Spleen (tissue), 11 donors: ENCODE measurements around the gene ARHGDIG. TPM values are rescaled to one million over a fixed set of nuclear protein-coding genes. Genes with fewer than 3 reads are reported as not detected.

Experiments used
- DNase-seq: peaks from one replicate; pipeline ENCODE4 v3.0.0-alpha.2; 2020
- H3K27ac ChIP-seq, 8 donors: fragments of 200-600 bp; sonication (generic) in 7 of 8; 1 replicate in 4 of 8; 2 replicates in 4 of 8; pipeline versions ENCODE4 v1.5.0 to v1.8.0; 2016 to 2021; ENCODE audit warnings: inconsistent platforms in 4 of 8, mild to moderate bottlenecking in 4 of 8, moderate library complexity in 1 of 8
- H3K27me3 ChIP-seq, 7 donors: fragments of 200-600 bp; sonication (generic) in 6 of 7; replicated peaks in 1 of 7; 1 replicate in 4 of 7; 2 replicates in 3 of 7; pipeline versions ENCODE4 v1.5.0 to v1.8.0; 2016 to 2021; ENCODE audit warnings: inconsistent platforms in 3 of 7, mild to moderate bottlenecking in 1 of 7
- H3K36me3 ChIP-seq, 6 donors: fragments of 200-600 bp; sonication (generic) in 5 of 6; 1 replicate in 4 of 6; 2 replicates in 2 of 6; pipeline versions ENCODE4 v1.5.0 to v1.8.0; 2016 to 2021; ENCODE audit warnings: inconsistent platforms in 2 of 6
- H3K4me1 ChIP-seq, 6 donors: fragments of 200-600 bp; sonication (generic) in 5 of 6; 1 replicate in 3 of 6; 2 replicates in 3 of 6; pipeline versions ENCODE4 v1.5.0 to v1.8.0; 2016 to 2021; ENCODE audit warnings: inconsistent platforms in 3 of 6
- H3K4me3 ChIP-seq, 8 donors: fragments of 200-600 bp; sonication (generic) in 7 of 8; 1 replicate in 4 of 8; 2 replicates in 4 of 8; pipeline versions ENCODE4 v1.5.0 to v1.8.0; 2016 to 2021; ENCODE audit warnings: inconsistent platforms in 4 of 8, mild to moderate bottlenecking in 4 of 8, moderate library complexity in 2 of 8
- H3K9me3 ChIP-seq, 8 donors: fragments of 200-600 bp; sonication (generic) in 7 of 8; 1 replicate in 4 of 8; 2 replicates in 4 of 8; pipeline versions ENCODE4 v1.5.0 to v1.8.0; 2016 to 2021; ENCODE audit warnings: inconsistent platforms in 4 of 8
- CTCF ChIP-seq, 11 experiments: fragments of 200-600 bp in 7 of 11; fragments of 450-650 bp in 4 of 11; sonication (generic) in 4 of 11; IDR thresholded peaks in 8 of 11; conservative IDR thresholded peaks in 3 of 11; 1 replicate in 7 of 11; 2 replicates in 4 of 11; pipeline versions ENCODE4 v1.4.0 to v1.8.0; 2016 to 2021; ENCODE audit warnings: antibody characterized with exemption in 11 of 11, inconsistent platforms in 4 of 11, mild to moderate bottlenecking in 1 of 11
- POLR2A ChIP-seq, 3 donors: fragments of 450-650 bp; IDR thresholded peaks; one replicate each; pipeline ENCODE4 v1.5.1; 2017; ENCODE audit warnings: antibody characterized with exemption in 3 of 3, mild to moderate bottlenecking in 1 of 3
- POLR2AphosphoS5 ChIP-seq, 3 donors: sonication (generic); formaldehyde crosslinking; IDR thresholded peaks; one replicate each; pipeline ENCODE4 v1.5.1; 2017; ENCODE audit warnings: antibody characterized with exemption in 3 of 3
- WGBS, 5 donors: extraction: QIAGEN DNeasy Blood & Tissue Kit in 3 of 5; methylation state at CpG; one replicate each; pipeline versions ENCODE4 v1.1.5 to v1.1.7; 2013 to 2018; 5-methylcytosine and 5-hydroxymethylcytosine counted together
- intact Hi-C: fragments of 100-400 bp; cut with DNase I; formaldehyde crosslinking; loops from one replicate; pipeline ENCODE4 v1.15.0; 2023; ENCODE audit warnings: low total_unique reads
- polyA plus RNA-seq, 3 donors: library from polyadenylated mRNA; stranded (reverse); fragments of 200-250 nt; gene quantifications; one replicate each; pipeline ENCODE4 v1.2.1, GENCODE V29; 2013
- total RNA-seq, 7 donors: library from RNA; depleted of rRNA in 3 of 7; stranded (reverse); fragments of >200 nt in 3 of 7; fragmentation: NEBNext Ultra II Directional in 4 of 7; extraction: Animal tissue kit (Norgen Biotek cat#: 25700) in 4 of 7; gene quantifications; one replicate each; pipeline versions ENCODE4 v1.1.0 to v1.2.1, GENCODE V29; 2016 to 2021
- donor health status: healthy with polysubstance abuse.
- donor health status: DM: no; HTN: no; CAD: no; lungs with moderate emphysema.
- donor health status: DM: no; HTN: no; CAD: no.
- donor health status: Bipolar disorder and iron deficiency.
- donor health status: healthy.
- donor health status: DM: no; HTN: no; CAD: no.
- donor health status: DM: yes; HTN: yes; CAD: no.

The ARHGDIG gene
- total and polyA plus RNA-seq, 10 donors = 0.23 to 0.99 (median 0.26) TPM; not detected in 7

GRCh38 chr16:239948-240277 is 40.5 kb upstream of the ARHGDIG start:
- intact Hi-C loops = loop anchor here (10.0 kb wide), 1 partner anchor 115 kb away; the partner anchor contains the start of gene AXIN1
- peaks cover 0 to 4% (median 0%) of the 10 kb centered on the region in 6 donors for H3K36me3 ChIP-seq
- no peaks in the 10 kb centered on the region for H3K27me3 ChIP-seq
- no peaks in the 10 kb centered on the region for H3K9me3 ChIP-seq
- peaks cover 0 to 63% (median 25%) of the 10 kb centered on the region in 6 donors for H3K4me1 ChIP-seq
- no peak for TF ChIP-seq CTCF (IDR thresholded peaks at IDR 0.05 in 8 of 11, conservative IDR thresholded peaks at IDR 0.05 in 3 of 11)
- no peak for TF ChIP-seq POLR2AphosphoS5 (IDR thresholded peaks at IDR 0.05)
- no peak for TF ChIP-seq POLR2A (IDR thresholded peaks at IDR 0.05)
- DNase-seq = no peak
- H3K4me3 ChIP-seq = no peak overlapping the region
- WGBS, 5 donors = 81 to 93% (median 88%) methylated on average over 3 of the region's 3 CpGs
- H3K27ac ChIP-seq = peak overlapping the region in 4 of 8 donors; percentile 22 to 46 (median 28)

- no peak overlapping the region for H3K4me3 ChIP-seq
- peak overlapping the region in 2 of 8 donors; percentile 28 to 46 for H3K27ac ChIP-seq
- TF ChIP-seq CTCF (IDR thresholded peaks at IDR 0.05 in 8 of 11, conservative IDR thresholded peaks at IDR 0.05 in 3 of 11) (no peak), POLR2A (IDR thresholded peaks at IDR 0.05) (no peak), POLR2AphosphoS5 (IDR thresholded peaks at IDR 0.05) (no peak)
- WGBS, 5 donors = 83 to 93% (median 86%) methylated on average over 8 of the region's 8 CpGs
- H3K36me3 ChIP-seq = peaks cover 0 to 4% (median 0%) of the 10 kb centered on the region in 6 donors
- intact Hi-C loops = no loop called here
- H3K4me1 ChIP-seq = peaks cover 0 to 57% (median 20%) of the 10 kb centered on the region in 6 donors
- no peak for DNase-seq
- no peaks in the 10 kb centered on the region for H3K27me3 ChIP-seq
- no peaks in the 10 kb centered on the region for H3K9me3 ChIP-seq
Observed at GRCh38 chr16:240559-240958, 39.8 kb upstream of the ARHGDIG start.

GRCh38 chr16:242281-242680 is 38.1 kb upstream of the ARHGDIG start:
- TF ChIP-seq CTCF (IDR thresholded peaks at IDR 0.05 in 8 of 11, conservative IDR thresholded peaks at IDR 0.05 in 3 of 11) (no peak), POLR2A (IDR thresholded peaks at IDR 0.05) (no peak), POLR2AphosphoS5 (IDR thresholded peaks at IDR 0.05) (no peak)
- Histone ChIP-seq H3K4me3 (no peak overlapping the region), H3K4me1 (peaks cover 0 to 49% (median 13%) of the 10 kb centered on the region in 6 donors), H3K36me3 (peaks cover 0 to 4% (median 0%) of the 10 kb centered on the region in 6 donors), H3K9me3 (no peaks in the 10 kb centered on the region), H3K27ac (peak overlapping the region in 2 of 8 donors; percentile 21 to 30), H3K27me3 (no peaks in the 10 kb centered on the region)
- intact Hi-C loops = no loop called here
- DNase-seq = peak; percentile 39
- 88 to 93% (median 92%) methylated on average over 10 of the region's 10 CpGs for WGBS, 5 donors

- H3K27me3 ChIP-seq = no peaks in the 10 kb centered on the region
- TF ChIP-seq POLR2AphosphoS5 (IDR thresholded peaks at IDR 0.05) (no peak), POLR2A (IDR thresholded peaks at IDR 0.05) (no peak), CTCF (IDR thresholded peaks at IDR 0.05 in 8 of 11, conservative IDR thresholded peaks at IDR 0.05 in 3 of 11) (no peak)
- DNase-seq = peak; percentile 1
- intact Hi-C loops = no loop called here
- H3K36me3 ChIP-seq = peaks cover 0 to 8% (median 0%) of the 10 kb centered on the region in 6 donors
- H3K4me1 ChIP-seq = peaks cover 0 to 49% (median 13%) of the 10 kb centered on the region in 6 donors
- H3K9me3 ChIP-seq = no peaks in the 10 kb centered on the region
- WGBS, 5 donors = 80 to 88% (median 86%) methylated on average over 4 of the region's 4 CpGs
- no peak overlapping the region for H3K27ac ChIP-seq
- no peak overlapping the region for H3K4me3 ChIP-seq
Observed at GRCh38 chr16:243348-243747, 37.0 kb upstream of the ARHGDIG start.
